Measurements from ENCODE around the gene KCNK15. TPM values are rescaled to one million over a fixed set of nuclear protein-coding genes. Genes with fewer than 3 reads are reported as not detected.

The KCNK15 gene
- total and polyA plus RNA-seq, 9 of the 15 experiments (the other 6 are each of a cell fraction or from before 2014, with no cell fraction given) = 0.03 to 0.30 (median 0.17) TPM; not detected in 5

GRCh38 chr20:44742304-44743079 lies 3.2 kb upstream of the KCNK15 start:
- peaks cover 0 to 9% of the 10 kb centered on the region in 2 experiments; a peak in 3 of 5 replicates for H3K27me3 ChIP-seq (ENCODE audit: control insufficient read depth in 2 of 2, insufficient read depth in 2 of 2, low read length in 2 of 2)
- H3K27ac ChIP-seq (ENCODE audit: extremely low read depth, low read depth, low read length) = no peak overlapping the region
- H2AFZ ChIP-seq (ENCODE audit: low read depth, low read length) = no peak overlapping the region
- H3K9ac ChIP-seq (ENCODE audit: insufficient read depth in 1 of 2, low read depth in 2 of 2, low read length in 2 of 2) = no peak overlapping the region
- H3K4me3 ChIP-seq = no peak overlapping the region
- 22% methylated on average over 13 of the region's 14 CpGs for WGBS (ENCODE audit: insufficient coverage, low coverage, missing lambda C conversion rate)
- BruUV-seq (replicated peaks) = no TSS peak
- H3K36me3 ChIP-seq (ENCODE audit: control insufficient read depth, insufficient read depth, low read length) = no peaks in the 10 kb centered on the region
- H3K79me2 ChIP-seq (ENCODE audit: control insufficient read depth, insufficient read depth, low read length) = no peaks in the 10 kb centered on the region
- ATAC-seq (no peak), FAIRE-seq (no peak), DNase-seq (ENCODE audit: extremely low read depth in 1 of 4, low spot score in 3 of 4) (no peak)
- ChIA-PET POLR2A (no interaction called here), CTCF (ENCODE audit: low intra/inter-chr PET ratio) (interaction anchor here (0.7 kb wide), 1 partner anchor 146 kb away, joined by 4 read pairs; no protein-coding TSS in a partner anchor)
- H4K20me1 ChIP-seq (replicated peaks; ENCODE audit: control insufficient read depth, insufficient read depth, low read length) = no peaks in the 10 kb centered on the region
- H3K4me2 ChIP-seq (ENCODE audit: insufficient read depth, low read length) = no peak overlapping the region
- no peaks in the 10 kb centered on the region for H3K9me3 ChIP-seq (replicated peaks; ENCODE audit: control insufficient read depth, insufficient read depth, low read depth, low read length)
- H3K4me1 ChIP-seq (replicated peaks in 1 of 2; ENCODE audit: control insufficient read depth in 2 of 2, insufficient read depth in 2 of 2, low read length in 2 of 2) = peaks cover 3 to 10% of the 10 kb centered on the region in 2 experiments; a peak in 3 of 5 replicates
- TF ChIP-seq ZNF24 (IDR thresholded peaks at IDR 0.05) (no peak), FOXJ2 (tag; IDR thresholded peaks at IDR 0.05) (no peak), SIRT6 (IDR thresholded peaks at IDR 0.05; ENCODE audit: low read depth, low read length) (no peak), HOMEZ (CRISPR knock-in tag; IDR thresholded peaks at IDR 0.05) (no peak), RAD51 (IDR thresholded peaks at IDR 0.05; ENCODE audit: borderline replicate concordance, low read depth) (no peak), NR2F6 (CRISPR knock-in tag; IDR thresholded peaks at IDR 0.05) (no peak), MYBL2 (IDR thresholded peaks at IDR 0.05; ENCODE audit: low read depth) (no peak), MYBL2 (CRISPR knock-in tag; IDR thresholded peaks at IDR 0.05; ENCODE audit: borderline replicate concordance) (no peak)
- H3K9me1 ChIP-seq (ENCODE audit: control insufficient read depth, insufficient read depth, low read length) = no peaks in the 10 kb centered on the region
- intact Hi-C loops (cut with micrococcal nuclease) = no loop called here
- in situ Hi-C loops (cut with MboI) = loop anchor here (5.0 to 10.0 kb wide), 2 partner anchors 55 to 122 kb away; no protein-coding TSS in a partner anchor
